NCI-H2227 (cell line): Measurements from ENCODE around the gene C1QA.
"Not testable (repeated sequence)": the region's sequence is repeated elsewhere in the genome, so short reads cannot be mapped to it uniquely, and the experiment has no call there.

Source experiments
- DNase-seq: peaks from one replicate; lab custom pipeline; 2025; ENCODE audit not compliant: unreplicated experiment; lab: John Stamatoyannopoulos, UW

C1QA gene

DNA sequence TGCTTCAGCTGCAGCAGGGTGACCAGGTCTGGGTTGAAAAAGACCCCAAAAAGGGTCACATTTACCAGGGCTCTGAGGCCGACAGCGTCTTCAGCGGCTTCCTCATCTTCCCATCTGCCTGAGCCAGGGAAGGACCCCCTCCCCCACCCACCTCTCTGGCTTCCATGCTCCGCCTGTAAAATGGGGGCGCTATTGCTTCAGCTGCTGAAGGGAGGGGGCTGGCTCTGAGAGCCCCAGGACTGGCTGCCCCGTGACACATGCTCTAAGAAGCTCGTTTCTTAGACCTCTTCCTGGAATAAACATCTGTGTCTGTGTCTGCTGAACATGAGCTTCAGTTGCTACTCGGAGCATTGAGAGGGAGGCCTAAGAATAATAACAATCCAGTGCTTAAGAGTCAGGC, 2.9 kb downstream of the C1QA start:
- peak; percentile 35 for DNase-seq

DNA sequence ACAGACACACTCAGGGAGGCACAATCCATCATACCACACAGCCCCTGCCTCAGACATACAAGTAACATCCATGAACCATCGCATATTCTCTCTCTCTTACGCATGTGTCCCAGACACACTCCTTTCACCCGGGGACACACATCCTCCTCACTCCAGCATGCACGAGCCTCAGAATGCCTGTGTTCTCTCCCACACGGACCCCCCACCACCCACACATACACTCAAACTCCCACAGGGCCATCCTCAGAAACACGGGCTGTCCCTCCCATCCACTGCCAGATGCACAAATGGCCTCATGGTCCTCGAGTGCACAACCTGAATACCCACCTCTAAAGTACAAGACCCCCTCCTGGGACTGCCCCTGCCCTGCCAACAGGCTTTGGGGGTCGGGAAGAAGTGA, 4.8 kb downstream of the C1QA start:
- no peak for DNase-seq

DNA sequence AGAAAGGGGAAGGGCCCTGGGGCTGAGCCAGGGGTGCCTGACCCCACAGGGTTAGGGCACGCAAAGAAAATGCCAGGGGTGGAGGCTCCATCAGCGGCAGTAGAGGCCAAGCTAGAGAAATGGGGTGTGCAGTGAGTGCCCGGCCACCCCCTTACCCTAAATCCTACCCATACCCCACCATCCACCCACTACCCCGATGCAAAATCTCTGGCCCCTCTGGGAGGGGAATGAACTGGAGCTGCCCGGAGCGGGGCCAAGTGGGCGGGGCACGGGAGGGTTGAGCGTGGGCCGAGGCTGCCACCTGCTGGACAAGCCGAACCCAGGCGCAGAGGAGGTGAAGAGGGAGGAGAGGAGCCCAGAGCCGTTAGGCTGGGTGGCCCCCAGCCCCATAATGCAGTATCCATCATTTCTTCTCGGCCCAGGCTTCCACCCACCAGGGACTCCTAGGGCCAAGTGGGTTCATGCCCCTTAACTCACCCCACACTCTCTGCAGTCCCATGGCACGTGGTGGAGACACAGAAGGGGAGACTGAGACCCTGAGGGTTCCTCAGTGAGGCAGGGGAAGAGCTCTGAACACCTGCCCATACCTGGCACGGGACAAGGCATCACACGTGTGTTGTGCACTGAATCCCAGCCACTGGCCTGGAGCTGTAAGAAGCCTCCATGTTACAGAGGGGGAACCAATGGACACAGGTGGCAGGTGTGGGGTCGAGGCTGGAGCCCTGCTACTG, 5.6 kb downstream of the C1QA start:
- peak; percentile 83 for DNase-seq

DNA sequence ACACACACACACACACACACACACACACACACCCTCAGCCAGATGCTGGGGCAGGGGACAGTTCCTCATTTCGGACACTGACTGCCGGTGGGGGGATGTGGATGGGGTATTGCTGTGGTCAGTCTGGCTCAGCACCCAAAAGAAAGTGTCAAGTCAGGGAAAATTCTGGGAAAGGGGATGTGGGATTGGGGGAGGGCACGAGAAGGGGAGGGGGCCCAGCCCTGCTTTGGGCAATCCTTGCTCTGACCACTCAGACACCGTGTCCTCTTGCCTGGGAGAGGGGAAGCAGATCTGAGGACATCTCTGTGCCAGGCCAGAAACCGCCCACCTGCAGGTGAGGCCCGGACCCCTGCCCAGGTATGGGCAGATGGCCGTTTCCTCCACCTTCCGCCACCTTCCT, 7.0 kb downstream of the C1QA start, which contains the start of gene C1QC:
C1QC (plus strand) TSS at position 253 of the 400 bp plus-strand sequence. CDS start 391 bp downstream, outside the sequence.
- no peak for DNase-seq

DNA sequence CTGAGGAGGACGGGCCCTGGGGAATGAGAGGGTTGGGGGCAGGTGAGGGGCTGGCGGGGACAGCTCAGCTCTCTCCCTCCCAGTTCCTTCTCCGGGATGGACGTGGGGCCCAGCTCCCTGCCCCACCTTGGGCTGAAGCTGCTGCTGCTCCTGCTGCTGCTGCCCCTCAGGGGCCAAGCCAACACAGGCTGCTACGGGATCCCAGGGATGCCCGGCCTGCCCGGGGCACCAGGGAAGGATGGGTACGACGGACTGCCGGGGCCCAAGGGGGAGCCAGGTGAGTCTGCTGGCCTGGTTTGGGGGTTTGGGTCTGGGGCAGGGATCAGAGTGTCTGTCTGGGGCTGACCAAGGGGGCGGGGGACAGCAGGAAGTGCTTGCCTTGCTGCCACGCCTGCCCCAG, 7.5 kb downstream of the C1QA start:
- no peak for DNase-seq

DNA sequence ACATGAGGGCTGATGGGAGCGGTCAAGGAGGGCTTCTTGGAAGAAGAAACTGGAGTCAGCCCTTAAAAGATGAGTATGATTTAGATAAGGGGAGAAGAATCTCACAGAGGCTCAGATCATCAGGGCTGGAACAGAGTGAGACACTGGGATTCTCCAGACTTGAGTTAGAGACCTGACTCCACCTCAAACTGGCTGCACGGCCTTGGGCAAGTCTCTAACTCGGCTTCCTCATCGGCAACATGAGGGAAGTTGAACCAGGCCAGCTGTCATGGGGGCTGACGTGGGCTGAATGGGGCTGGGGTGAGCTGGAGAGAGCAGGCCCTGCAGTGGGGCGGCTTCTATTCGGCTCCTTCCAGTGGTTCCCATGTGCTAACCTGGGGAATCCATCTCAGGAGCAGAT, 9.5 kb downstream of the C1QA start:
- DNase-seq = no peak

DNA sequence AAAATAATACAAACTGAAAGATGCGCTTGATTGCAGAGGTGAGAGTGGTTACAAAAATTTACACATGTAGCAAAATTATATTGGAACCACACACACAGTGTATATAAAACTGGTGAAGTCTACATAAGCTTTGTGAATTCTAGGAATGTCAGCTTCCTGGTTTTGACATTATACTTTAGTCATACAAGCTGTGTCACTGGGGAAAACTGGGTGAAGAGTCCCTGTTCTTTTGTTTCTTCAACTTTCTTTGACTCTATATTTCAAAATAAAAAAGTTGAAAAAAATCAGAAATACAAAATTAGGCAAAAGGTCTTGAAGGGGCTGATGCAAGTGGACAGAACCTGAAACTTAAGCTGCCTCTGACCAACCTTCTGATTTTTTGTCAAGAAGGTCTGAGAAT, 10.0 kb downstream of the C1QA start:
- DNase-seq = no peak

DNA sequence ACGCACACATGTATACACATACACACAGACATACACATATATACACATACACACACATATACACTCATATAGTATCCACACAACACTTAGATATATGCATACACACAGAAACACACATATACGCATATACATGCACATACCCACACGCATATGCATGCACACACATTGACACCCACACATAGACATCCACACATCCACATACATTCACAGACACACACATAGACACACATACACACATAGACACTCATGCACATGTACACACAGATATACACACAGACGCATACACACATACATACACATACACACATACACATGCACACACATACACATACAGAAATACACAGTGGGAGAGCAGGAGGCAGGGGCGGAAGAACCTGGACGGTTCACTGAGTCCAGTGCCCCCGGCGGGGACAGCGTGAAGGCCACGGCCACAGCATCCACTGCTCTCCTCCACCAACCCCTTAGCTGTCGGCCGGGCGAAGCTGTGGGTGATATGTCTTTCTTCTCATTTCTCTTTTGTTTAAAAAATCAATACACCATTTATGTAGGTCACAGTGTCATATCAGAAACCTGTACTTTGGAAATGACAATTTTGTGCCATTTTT, 13.8 kb downstream of the C1QA start:
- DNase-seq = peak; percentile 74

DNA sequence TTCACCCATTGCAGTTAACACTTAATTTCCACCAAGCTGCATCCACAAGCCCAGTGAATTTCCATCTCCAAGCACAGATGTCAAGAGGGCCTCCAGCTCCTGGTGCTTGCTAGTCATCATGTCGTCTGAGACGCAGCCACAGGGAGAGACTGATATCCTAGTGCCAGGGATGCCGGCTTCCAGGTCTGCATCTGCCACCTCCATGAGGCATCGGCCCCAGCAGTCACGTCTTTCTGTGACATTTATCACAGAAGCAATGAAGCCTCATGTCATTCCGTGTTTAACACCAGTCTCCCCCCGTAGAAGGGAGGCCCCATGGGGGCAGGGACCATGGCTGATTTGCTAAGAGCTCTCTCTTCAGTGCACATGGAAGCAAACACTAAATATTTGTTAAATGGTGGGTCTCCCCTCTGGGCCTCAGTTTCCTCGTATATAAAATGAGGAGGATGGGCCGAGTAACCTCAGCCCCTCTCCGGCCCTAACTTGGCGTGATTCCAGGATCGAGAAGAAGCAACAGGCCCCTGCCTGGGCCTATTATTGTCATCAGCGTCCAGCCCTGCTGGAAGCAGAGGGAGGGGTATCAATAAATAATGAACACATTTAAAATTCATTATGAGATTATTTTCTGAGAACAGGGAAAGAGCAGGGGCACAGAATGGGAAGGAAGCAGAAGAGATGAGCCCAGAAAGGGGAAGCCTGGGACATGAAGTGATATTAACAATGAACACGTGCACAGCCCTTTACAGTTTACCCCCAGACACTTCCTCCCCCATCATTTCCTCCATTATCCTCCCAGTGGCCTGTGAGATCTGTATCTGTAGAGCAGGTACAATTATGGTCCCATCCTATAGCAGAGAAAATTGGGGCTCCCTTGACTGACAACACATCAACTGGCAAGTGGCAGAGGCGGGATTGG, 15.8 kb downstream of the C1QA start:
- peak; percentile 53 for DNase-seq

DNA sequence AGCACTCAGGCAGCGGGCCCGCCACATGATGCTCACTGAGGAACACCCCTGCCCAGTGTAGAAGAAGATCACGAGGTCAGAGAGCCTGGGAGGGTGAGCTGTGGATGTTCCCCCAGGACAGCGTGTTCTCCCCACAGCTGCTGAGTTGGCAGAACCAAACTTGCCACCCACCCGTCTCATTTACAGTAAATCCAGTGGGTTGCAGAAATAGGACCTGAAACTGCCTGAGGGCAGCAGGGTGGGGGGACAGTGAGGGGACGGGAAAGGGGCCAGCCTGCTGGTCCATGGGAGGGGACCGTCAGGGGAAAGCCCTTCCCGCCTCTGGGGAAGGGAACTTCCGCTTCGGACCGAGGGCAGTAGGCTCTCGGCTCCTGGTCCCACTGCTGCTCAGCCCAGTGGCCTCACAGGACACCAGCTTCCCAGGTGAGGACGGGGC, 16.5 kb downstream of the C1QA start, which contains the start of gene C1QB:
C1QB (plus strand) TSS at position 356 of the 436 bp plus-strand sequence. CDS start 6,227 bp downstream, outside the sequence.
- no peak for DNase-seq

DNA sequence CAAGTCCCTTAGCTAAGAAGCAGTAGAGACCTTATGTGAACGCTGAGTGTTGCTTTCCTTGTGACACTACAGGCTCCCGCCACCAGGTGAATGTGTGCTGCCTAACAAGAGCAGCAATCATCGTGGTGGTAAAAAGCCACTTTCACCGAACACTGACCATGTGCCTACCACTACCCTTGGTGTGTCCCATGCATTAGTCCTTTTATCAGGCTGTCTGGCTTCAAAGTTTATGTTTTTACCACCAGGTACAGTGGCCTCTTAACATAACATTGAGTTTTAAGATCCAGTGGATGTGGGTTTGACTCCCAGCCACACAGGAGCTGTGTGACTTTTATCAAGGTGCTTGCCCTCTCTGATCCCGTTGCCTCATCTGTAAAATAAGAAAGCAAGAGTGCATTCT, 18.3 kb downstream of the C1QA start:
- peak; percentile 28 for DNase-seq

DNA sequence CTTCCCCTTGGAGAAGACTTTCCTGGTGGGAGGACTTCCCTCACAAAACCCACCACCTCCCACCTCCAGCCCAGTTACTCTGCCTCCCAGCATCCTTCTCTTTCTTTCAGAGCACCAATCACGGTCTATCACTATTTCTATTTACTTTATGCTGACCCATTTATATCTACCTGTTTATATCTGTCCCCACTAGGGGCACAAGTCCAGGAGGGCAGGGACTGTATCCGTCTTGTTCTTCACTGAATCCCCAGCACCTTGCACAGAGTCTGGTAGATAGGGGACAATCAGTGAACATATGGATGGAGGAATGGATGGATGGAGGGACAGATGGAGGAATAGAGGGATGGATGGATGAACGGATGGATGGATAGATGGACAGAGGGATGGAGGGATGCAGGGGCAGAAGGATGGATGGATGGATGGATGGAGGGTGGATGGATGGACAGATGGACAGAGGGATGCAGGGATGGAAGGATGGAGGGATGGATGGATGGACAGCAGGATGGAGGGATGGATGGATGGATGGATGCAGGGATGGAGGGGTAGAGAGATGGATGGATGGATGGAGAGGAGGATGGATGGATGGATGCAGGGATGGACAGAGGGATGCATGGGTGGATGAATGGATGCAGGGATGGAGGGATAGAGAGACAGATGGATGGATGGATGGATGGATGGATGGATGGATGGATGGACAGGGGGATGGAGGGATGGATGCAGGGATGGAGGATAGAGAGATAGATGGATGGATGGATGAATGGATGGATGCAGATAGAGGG, 22.1 kb downstream of the C1QA start:
- no peak for DNase-seq

DNA sequence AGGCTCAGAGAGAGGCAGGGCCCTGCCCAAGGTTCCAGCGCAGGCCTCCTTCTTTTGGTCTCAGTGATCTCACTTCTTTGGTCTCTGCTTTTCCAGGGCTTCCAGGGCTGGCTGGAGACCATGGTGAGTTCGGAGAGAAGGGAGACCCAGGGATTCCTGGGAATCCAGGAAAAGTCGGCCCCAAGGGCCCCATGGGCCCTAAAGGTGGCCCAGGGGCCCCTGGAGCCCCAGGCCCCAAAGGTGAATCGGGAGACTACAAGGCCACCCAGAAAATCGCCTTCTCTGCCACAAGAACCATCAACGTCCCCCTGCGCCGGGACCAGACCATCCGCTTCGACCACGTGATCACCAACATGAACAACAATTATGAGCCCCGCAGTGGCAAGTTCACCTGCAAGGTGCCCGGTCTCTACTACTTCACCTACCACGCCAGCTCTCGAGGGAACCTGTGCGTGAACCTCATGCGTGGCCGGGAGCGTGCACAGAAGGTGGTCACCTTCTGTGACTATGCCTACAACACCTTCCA, 24.4 kb downstream of the C1QA start:
- DNase-seq = no peak

DNA sequence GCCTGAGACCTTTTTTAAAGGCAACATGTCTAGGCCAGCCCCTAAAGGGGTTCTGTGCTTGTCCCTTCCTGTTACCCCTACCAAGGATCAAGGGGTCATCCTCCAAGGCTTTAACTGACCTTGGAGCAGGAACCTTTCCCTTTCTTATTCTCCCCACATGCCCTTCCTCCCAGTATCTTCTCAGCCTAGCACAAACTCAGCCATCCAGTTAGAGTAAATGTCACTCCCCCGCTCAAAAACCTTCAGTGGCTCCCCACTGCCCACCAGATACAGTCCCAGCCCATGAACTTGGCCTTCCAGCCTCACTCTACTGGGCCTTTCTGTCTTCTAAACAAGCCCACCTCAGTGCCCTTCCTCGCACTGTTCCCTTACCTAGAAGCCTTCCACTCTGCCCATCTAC, 25.5 kb downstream of the C1QA start:
- DNase-seq = no peak

DNA sequence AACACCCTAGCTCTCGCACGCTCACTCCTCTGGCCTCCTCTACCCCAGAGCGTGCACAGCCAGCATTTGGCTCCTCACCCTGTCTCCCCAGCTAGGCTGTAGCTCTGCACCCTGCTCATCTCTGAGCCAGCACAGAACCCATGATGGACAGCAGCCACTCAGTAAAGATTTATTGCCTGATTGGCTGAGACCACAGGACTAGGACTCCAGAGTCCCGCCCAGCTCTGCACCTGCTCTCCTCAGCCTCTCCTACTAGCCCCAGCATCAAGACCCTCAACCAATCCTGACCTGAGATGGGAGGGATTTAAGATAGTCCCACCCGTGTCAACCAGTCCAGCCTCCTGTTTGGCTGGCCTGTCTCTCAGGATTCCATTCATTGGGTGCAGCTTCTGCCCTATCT, 25.9 kb downstream of the C1QA start:
- peak; percentile 51 for DNase-seq

DNA sequence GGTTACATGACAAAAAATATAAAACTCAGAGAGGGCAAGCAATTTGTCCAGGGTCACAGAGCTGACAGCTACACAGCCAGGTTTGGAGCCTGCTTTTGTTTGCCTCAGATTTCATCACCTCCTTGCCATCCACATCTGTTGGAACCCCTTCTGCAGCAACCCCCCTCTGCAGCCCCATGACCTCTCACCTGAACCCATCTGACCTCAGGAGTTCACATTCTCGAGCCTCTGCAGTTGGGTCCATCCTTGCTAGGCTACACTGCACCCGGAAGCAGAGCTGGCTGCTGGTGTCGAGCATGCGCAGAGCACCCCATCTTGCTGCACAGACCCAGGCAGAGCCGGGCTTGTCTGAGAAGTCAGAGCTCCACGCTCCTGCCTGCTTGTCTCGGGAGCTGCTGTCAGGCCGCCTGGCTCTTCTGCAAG, 26.6 kb downstream of the C1QA start:
- DNase-seq = no peak

DNA sequence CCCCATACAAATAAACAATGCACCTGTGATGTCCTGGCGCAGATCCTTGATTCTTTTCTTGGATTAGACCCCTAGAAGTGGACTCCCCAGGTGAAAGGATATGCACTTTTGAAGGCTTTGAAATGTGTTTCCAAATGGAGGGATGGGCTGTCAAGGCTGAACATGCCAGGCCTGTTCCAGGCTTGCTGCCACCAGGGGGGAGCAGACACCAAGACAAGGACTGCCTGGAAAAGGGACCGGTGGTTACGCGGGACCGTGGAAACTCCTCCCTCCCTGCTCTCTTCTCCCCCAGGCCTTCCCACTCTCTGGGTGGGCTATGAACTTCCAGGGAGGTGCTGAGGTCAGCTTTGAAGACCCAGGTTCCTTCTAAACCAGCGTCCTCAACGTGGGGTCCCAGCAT, 29.3 kb downstream of the C1QA start:
- peak; percentile 71 for DNase-seq

DNA sequence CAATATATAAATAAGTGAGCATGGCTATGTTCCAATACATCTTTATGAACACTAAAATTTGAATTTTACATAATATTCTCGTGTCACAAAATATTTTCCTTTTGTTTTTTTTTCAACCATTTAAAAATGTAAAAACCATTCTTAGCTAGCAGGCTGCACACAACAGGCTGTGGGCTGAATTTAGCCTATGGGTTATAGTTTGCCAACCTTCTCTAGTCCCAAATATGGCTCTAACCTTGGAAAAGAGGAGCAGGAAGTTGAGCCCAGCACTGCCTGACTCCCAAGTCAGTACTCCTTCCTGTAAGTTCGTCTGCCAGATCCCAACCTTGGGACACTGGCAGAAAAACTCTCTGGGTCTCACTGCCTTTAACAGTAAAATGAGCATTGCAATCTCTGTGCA, 30.0 kb downstream of the C1QA start:
- no peak for DNase-seq

DNA sequence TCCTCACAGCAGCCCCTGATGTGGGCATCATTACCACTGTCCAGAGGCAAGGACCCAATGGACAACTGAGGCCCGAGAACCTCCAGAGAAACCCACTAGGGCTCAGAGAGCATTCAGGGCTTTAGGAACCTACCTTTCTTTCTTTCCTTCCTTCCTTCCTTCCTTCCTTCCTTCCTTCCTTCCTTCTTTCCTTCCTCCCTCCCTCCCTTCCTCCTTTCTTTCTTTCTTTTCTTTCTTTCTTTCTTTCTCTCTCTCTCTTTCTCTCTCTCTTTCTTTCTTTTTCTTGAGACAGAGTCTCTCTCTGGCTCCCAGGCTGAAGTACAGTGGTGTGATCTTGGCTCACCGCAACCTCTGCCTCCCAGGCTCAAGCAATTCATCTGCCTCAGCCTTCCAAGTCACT, 32.4 kb downstream of the C1QA start:
- not testable (repeated sequence) for DNase-seq

DNA sequence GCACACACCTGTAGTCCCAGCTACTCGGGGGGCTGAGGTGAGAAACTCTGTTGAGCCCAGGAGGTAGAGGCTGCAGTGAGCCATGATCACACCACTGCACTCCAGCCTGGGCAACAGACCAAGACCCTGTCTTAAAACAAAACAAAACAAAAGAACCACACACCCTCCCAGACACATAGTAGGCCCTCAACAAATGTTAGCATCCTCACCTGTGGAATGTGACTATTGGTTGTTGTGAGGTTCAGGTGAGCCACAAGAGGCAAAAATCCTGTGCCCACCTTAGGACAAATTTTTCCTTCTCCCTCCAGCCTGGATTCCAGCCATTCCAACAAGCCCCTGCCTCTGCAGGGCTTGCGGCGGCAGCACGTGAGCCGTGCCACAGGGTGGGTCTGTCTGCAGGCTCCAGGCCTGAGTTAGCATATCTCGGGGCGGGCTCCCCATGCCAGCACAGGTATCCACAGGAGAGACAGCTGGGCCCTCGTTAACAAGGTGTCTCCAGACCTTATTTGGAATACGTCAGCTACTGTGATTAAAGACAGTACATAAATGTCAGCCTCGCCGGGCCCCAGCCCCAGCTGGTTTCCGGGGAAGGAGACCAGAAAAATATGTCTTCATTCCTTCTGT, 34.0 kb downstream of the C1QA start:
- DNase-seq = no peak
